ENCODE results near the gene ZFAND2A.

Gene ZFAND2A

GRCh38 chr7:1193593-1194424 is 33.8 kb upstream of the ZFAND2A start:
- H3K4me1 ChIP-seq (ENCODE audit: control insufficient read depth, insufficient read depth, low read length): no peaks in the 10 kb centered on the region
- H3K27me3 ChIP-seq (ENCODE audit: control insufficient read depth, insufficient read depth, low read length, poor library complexity, severe bottlenecking): peaks cover 21% of the 10 kb centered on the region
- H3K9me3 ChIP-seq (ENCODE audit: control insufficient read depth, low read length): no peaks in the 10 kb centered on the region
- no peak overlapping the region for H3K4me3 ChIP-seq (ENCODE audit: insufficient read depth, low read depth, low read length)
- H3K27ac ChIP-seq (ENCODE audit: insufficient read depth, low read depth, low read length, poor library complexity, severe bottlenecking): no peak overlapping the region
- no peaks in the 10 kb centered on the region for H3K36me3 ChIP-seq (ENCODE audit: control insufficient read depth, insufficient read depth, low read length)
- 54 to 55% methylated on average over 36 of the region's 36 CpGs for WGBS, 2 experiments

- H3K4me1 ChIP-seq (ENCODE audit: control insufficient read depth, insufficient read depth, low read length): no peaks in the 10 kb centered on the region
- 85 to 87% methylated on average over 15 of the region's 15 CpGs for WGBS, 2 experiments
- H3K4me3 ChIP-seq (ENCODE audit: insufficient read depth, low read depth, low read length): no peak overlapping the region
- no peak overlapping the region for H3K27ac ChIP-seq (ENCODE audit: insufficient read depth, low read depth, low read length, poor library complexity, severe bottlenecking)
- H3K36me3 ChIP-seq (ENCODE audit: control insufficient read depth, insufficient read depth, low read length): no peaks in the 10 kb centered on the region
- H3K9me3 ChIP-seq (ENCODE audit: control insufficient read depth, low read length): no peaks in the 10 kb centered on the region
- H3K27me3 ChIP-seq (ENCODE audit: control insufficient read depth, insufficient read depth, low read length, poor library complexity, severe bottlenecking): peaks cover 26% of the 10 kb centered on the region
Measured at GRCh38 chr7:1192171-1192676, 32.2 kb upstream of the ZFAND2A start.

- WGBS, 2 experiments: 92% methylated on average over 10 of the region's 10 CpGs
- H3K27ac ChIP-seq (ENCODE audit: insufficient read depth, low read depth, low read length, poor library complexity, severe bottlenecking): no peak overlapping the region
- no peaks in the 10 kb centered on the region for H3K4me1 ChIP-seq (ENCODE audit: control insufficient read depth, insufficient read depth, low read length)
- peaks cover 29% of the 10 kb centered on the region for H3K27me3 ChIP-seq (ENCODE audit: control insufficient read depth, insufficient read depth, low read length, poor library complexity, severe bottlenecking)
- no peaks in the 10 kb centered on the region for H3K36me3 ChIP-seq (ENCODE audit: control insufficient read depth, insufficient read depth, low read length)
- no peaks in the 10 kb centered on the region for H3K9me3 ChIP-seq (ENCODE audit: control insufficient read depth, low read length)
- no peak overlapping the region for H3K4me3 ChIP-seq (ENCODE audit: insufficient read depth, low read depth, low read length)
Measured at GRCh38 chr7:1189986-1190772, 30.2 kb upstream of the ZFAND2A start.

- H3K36me3 ChIP-seq (ENCODE audit: control insufficient read depth, insufficient read depth, low read length): no peaks in the 10 kb centered on the region
- peaks cover 18% of the 10 kb centered on the region for H3K27me3 ChIP-seq (ENCODE audit: control insufficient read depth, insufficient read depth, low read length, poor library complexity, severe bottlenecking)
- no peaks in the 10 kb centered on the region for H3K9me3 ChIP-seq (ENCODE audit: control insufficient read depth, low read length)
- H3K27ac ChIP-seq (ENCODE audit: insufficient read depth, low read depth, low read length, poor library complexity, severe bottlenecking): no peak overlapping the region
- no peak overlapping the region for H3K4me3 ChIP-seq (ENCODE audit: insufficient read depth, low read depth, low read length)
- WGBS, 2 experiments: 84% methylated on average over 6 of the region's 6 CpGs
- H3K4me1 ChIP-seq (ENCODE audit: control insufficient read depth, insufficient read depth, low read length): no peaks in the 10 kb centered on the region
Measured at GRCh38 chr7:1188720-1189294, 28.8 kb upstream of the ZFAND2A start.

- Histone ChIP-seq H3K27me3 (ENCODE audit: control insufficient read depth, insufficient read depth, low read length, poor library complexity, severe bottlenecking) (peaks cover 14% of the 10 kb centered on the region), H3K27ac (ENCODE audit: insufficient read depth, low read depth, low read length, poor library complexity, severe bottlenecking) (no peak overlapping the region), H3K4me3 (ENCODE audit: insufficient read depth, low read depth, low read length) (no peak overlapping the region), H3K9me3 (ENCODE audit: control insufficient read depth, low read length) (no peaks in the 10 kb centered on the region), H3K36me3 (ENCODE audit: control insufficient read depth, insufficient read depth, low read length) (no peaks in the 10 kb centered on the region), H3K4me1 (ENCODE audit: control insufficient read depth, insufficient read depth, low read length) (no peaks in the 10 kb centered on the region)
- WGBS, 2 experiments: 89 to 90% methylated on average over 11 of the region's 11 CpGs
Measured at GRCh38 chr7:1187127-1187526, 27.1 kb upstream of the ZFAND2A start.

- WGBS, 2 experiments: 82 to 88% methylated on average over 12 of the region's 12 CpGs
- Histone ChIP-seq H3K9me3 (ENCODE audit: control insufficient read depth, low read length) (no peaks in the 10 kb centered on the region), H3K4me1 (ENCODE audit: control insufficient read depth, insufficient read depth, low read length) (no peaks in the 10 kb centered on the region), H3K4me3 (ENCODE audit: insufficient read depth, low read depth, low read length) (no peak overlapping the region), H3K27me3 (ENCODE audit: control insufficient read depth, insufficient read depth, low read length, poor library complexity, severe bottlenecking) (peaks cover 4% of the 10 kb centered on the region), H3K36me3 (ENCODE audit: control insufficient read depth, insufficient read depth, low read length) (no peaks in the 10 kb centered on the region), H3K27ac (ENCODE audit: insufficient read depth, low read depth, low read length, poor library complexity, severe bottlenecking) (no peak overlapping the region)
Measured at GRCh38 chr7:1181640-1182039, 21.6 kb upstream of the ZFAND2A start.

GRCh38 chr7:1181031-1181430 is 21.0 kb upstream of the ZFAND2A start:
- Histone ChIP-seq H3K4me1 (ENCODE audit: control insufficient read depth, insufficient read depth, low read length) (no peaks in the 10 kb centered on the region), H3K27ac (ENCODE audit: insufficient read depth, low read depth, low read length, poor library complexity, severe bottlenecking) (no peak overlapping the region), H3K4me3 (ENCODE audit: insufficient read depth, low read depth, low read length) (no peak overlapping the region), H3K9me3 (ENCODE audit: control insufficient read depth, low read length) (no peaks in the 10 kb centered on the region), H3K27me3 (ENCODE audit: control insufficient read depth, insufficient read depth, low read length, poor library complexity, severe bottlenecking) (peaks cover 4% of the 10 kb centered on the region), H3K36me3 (ENCODE audit: control insufficient read depth, insufficient read depth, low read length) (no peaks in the 10 kb centered on the region)
- WGBS, 2 experiments: 87 to 92% methylated on average over 19 of the region's 19 CpGs

GRCh38 chr7:1176891-1177373 is 16.9 kb upstream of the ZFAND2A start:
- Histone ChIP-seq H3K9me3 (ENCODE audit: control insufficient read depth, low read length) (no peaks in the 10 kb centered on the region), H3K27ac (ENCODE audit: insufficient read depth, low read depth, low read length, poor library complexity, severe bottlenecking) (no peak overlapping the region), H3K4me3 (ENCODE audit: insufficient read depth, low read depth, low read length) (no peak overlapping the region), H3K4me1 (ENCODE audit: control insufficient read depth, insufficient read depth, low read length) (no peaks in the 10 kb centered on the region), H3K27me3 (ENCODE audit: control insufficient read depth, insufficient read depth, low read length, poor library complexity, severe bottlenecking) (no peaks in the 10 kb centered on the region), H3K36me3 (ENCODE audit: control insufficient read depth, insufficient read depth, low read length) (no peaks in the 10 kb centered on the region)
- WGBS, 2 experiments: 61 to 63% methylated on average over 22 of the region's 22 CpGs

GRCh38 chr7:1175967-1176851 is 16.2 kb upstream of the ZFAND2A start:
- Histone ChIP-seq H3K4me3 (ENCODE audit: insufficient read depth, low read depth, low read length) (no peak overlapping the region), H3K9me3 (ENCODE audit: control insufficient read depth, low read length) (no peaks in the 10 kb centered on the region), H3K27me3 (ENCODE audit: control insufficient read depth, insufficient read depth, low read length, poor library complexity, severe bottlenecking) (no peaks in the 10 kb centered on the region), H3K36me3 (ENCODE audit: control insufficient read depth, insufficient read depth, low read length) (no peaks in the 10 kb centered on the region), H3K4me1 (ENCODE audit: control insufficient read depth, insufficient read depth, low read length) (no peaks in the 10 kb centered on the region), H3K27ac (ENCODE audit: insufficient read depth, low read depth, low read length, poor library complexity, severe bottlenecking) (no peak overlapping the region)
- WGBS, 2 experiments: 36% methylated on average over 44 of the region's 44 CpGs

All from ectodermal cell (in vitro differentiated cells).